GM12878 (cell line): ENCODE data around the gene ABI3. TPM values are rescaled to one million over a fixed set of nuclear protein-coding genes. Genes with fewer than 3 reads are reported as not detected.

Experiments used
- ATAC-seq: fragments of 200-7000 bp; cut with Tn5 transposase; 3 replicates; pipeline ENCODE4 v1.9.1; 2020; ENCODE audit warnings: mild to moderate bottlenecking, moderate library complexity
- BruUV-seq: library from RNA; stranded (reverse); fragments of 400-500 nt; replicated peaks from 2 replicates; lab custom pipeline; 2021; lab: Mats Ljungman, UMichigan
- CTCF ChIA-PET: fragments of 300-600 bp; sonication (Branson Sonifier 250); formaldehyde crosslinking; extraction: SDS; loops from one replicate; lab custom pipeline; 2021; ENCODE audit warnings: inconsistent platforms; lab: Yijun Ruan, JAX
- POLR2A ChIA-PET: fragments of 350-600 bp; formaldehyde crosslinking; extraction: SDS; loops from one replicate; lab custom pipeline; 2021; ENCODE audit warnings: inconsistent platforms; lab: Charles Lee
- RAD21 ChIA-PET: fragments of 300-600 bp; sonication (Branson Sonifier 250); formaldehyde crosslinking; loops from one replicate; lab custom pipeline; 2023; ENCODE audit warnings: antibody characterized with exemption; ENCODE audit not compliant: unreplicated experiment; lab: Charles Lee
- SMC1A ChIA-PET: fragments of 300-600 bp; sonication (Branson Sonifier 250); formaldehyde crosslinking; loops from one replicate; lab custom pipeline; 2023; ENCODE audit not compliant: unreplicated experiment, uncharacterized antibody; lab: Charles Lee
- DNase-seq: peaks from one replicate; pipeline ENCODE4 v3.0.0-alpha.2; 2011; ENCODE audit warnings: low read depth, low spot score
- FAIRE-seq: peaks from 3 replicates; lab custom pipeline; 2011; peaks lifted over from hg19 to GRCh38; lab: Jason Lieb, UNC
- H2AFZ ChIP-seq: 2 replicates; pipeline ENCODE4 v1.6.0; 2011; ENCODE audit warnings: low read depth, low read length, control low read depth; ENCODE audit not compliant: control insufficient read depth
- H3K27ac ChIP-seq: 2 replicates; pipeline ENCODE4 v1.5.1; 2011; ENCODE audit warnings: control low read depth; ENCODE audit not compliant: control insufficient read depth, insufficient read depth
- H3K27me3 ChIP-seq, 2 experiments: replicated peaks in 1 of 2; 2 replicates each; pipeline versions ENCODE4 v1.6.0 to v1.6.1; 2011; ENCODE audit warnings: low read length in 1 of 2; ENCODE audit not compliant: control insufficient read depth in 2 of 2, insufficient read depth in 2 of 2
- H3K36me3 ChIP-seq, 2 experiments: 2 replicates each; pipeline ENCODE4 v1.5.1; 2011; ENCODE audit warnings: low read length in 1 of 2; ENCODE audit not compliant: control insufficient read depth in 2 of 2, insufficient read depth in 2 of 2
- H3K4me1 ChIP-seq: 2 replicates; pipeline ENCODE4 v1.6.1; 2011; ENCODE audit warnings: mild to moderate bottlenecking, low read length, moderate library complexity, mixed read lengths; ENCODE audit not compliant: control insufficient read depth, insufficient read depth
- H3K4me2 ChIP-seq: 2 replicates; pipeline ENCODE4 v1.6.0; 2011; ENCODE audit warnings: control low read depth; ENCODE audit not compliant: control insufficient read depth, insufficient read depth
- H3K4me3 ChIP-seq: fragments of 200-600 bp; sonication (generic); 2 replicates; pipeline ENCODE4 v1.5.1; 2016
- H3K79me2 ChIP-seq: 2 replicates; pipeline ENCODE4 v1.6.0; 2011; ENCODE audit warnings: low read length; ENCODE audit not compliant: control insufficient read depth, insufficient read depth
- H3K9ac ChIP-seq: 2 replicates; pipeline ENCODE4 v1.8.0; 2011; ENCODE audit warnings: low read length, control low read depth, mixed read lengths; ENCODE audit not compliant: control insufficient read depth, insufficient read depth
- H3K9me3 ChIP-seq: replicated peaks from 3 replicates; pipeline ENCODE4 v1.5.1; 2011; ENCODE audit warnings: mild to moderate bottlenecking, low read length; ENCODE audit not compliant: control insufficient read depth, insufficient read depth
- H4K20me1 ChIP-seq: 2 replicates; pipeline ENCODE4 v1.6.0; 2011; ENCODE audit not compliant: control insufficient read depth, insufficient read depth
- BACH1 ChIP-seq: fragments of 450-650 bp; IDR thresholded peaks from 2 replicates; pipeline ENCODE4 v1.6.1; 2017; ENCODE audit warnings: mild to moderate bottlenecking, borderline replicate concordance
- CEBPB ChIP-seq, 2 experiments: fragments of 150-350 bp in 1 of 2; IDR thresholded peaks; 2 replicates each; pipeline ENCODE4 v1.6.1; 2012 to 2014; ENCODE audit warnings: low read depth in 2 of 2, low read length in 2 of 2, borderline replicate concordance in 1 of 2, inconsistent platforms in 1 of 2
- CREM ChIP-seq: IDR thresholded peaks from 2 replicates; pipeline ENCODE4 v1.6.1; 2014; ENCODE audit warnings: antibody characterized with exemption, low read depth
- MYC ChIP-seq: IDR thresholded peaks from 2 replicates; pipeline ENCODE4 v1.6.1; 2011; ENCODE audit warnings: mild to moderate bottlenecking, low read length, moderate library complexity, inconsistent platforms; ENCODE audit not compliant: insufficient read depth, insufficient replicate concordance, insufficient read length, severe bottlenecking
- NKRF ChIP-seq: fragments of 450-650 bp; conservative IDR thresholded peaks from 2 replicates; pipeline ENCODE4 v1.6.1; 2017; ENCODE audit warnings: mild to moderate bottlenecking, moderate library complexity
- RB1 ChIP-seq: fragments of 450-650 bp; formaldehyde crosslinking; IDR thresholded peaks from 2 replicates; pipeline ENCODE4 v1.6.1; 2017; ENCODE audit warnings: mild to moderate bottlenecking, borderline replicate concordance
- SREBF2 ChIP-seq: IDR thresholded peaks from 2 replicates; pipeline ENCODE4 v1.6.1; 2012; ENCODE audit warnings: mild to moderate bottlenecking, low read length
- TCF12 ChIP-seq: IDR thresholded peaks from 2 replicates; pipeline ENCODE4 v1.6.1; 2011; ENCODE audit warnings: low read depth, mild to moderate bottlenecking, low read length
- WGBS: methylation state at CpG from one replicate; pipeline ENCODE4 v1.1.6; 2016; ENCODE audit warnings: low lambda C conversion rate; ENCODE audit not compliant: insufficient replicate concordance, insufficient coverage; ENCODE audit errors: missing lambda C conversion rate; 5-methylcytosine and 5-hydroxymethylcytosine counted together
- in situ Hi-C: fragments of 300-500 bp; cut with MboI; formaldehyde crosslinking; loops from 9 replicates; pipeline ENCODE4 v1.14.3; 2018; ENCODE audit warnings: mixed read lengths
- intact Hi-C: fragments of 100-400 bp; cut with micrococcal nuclease; formaldehyde crosslinking; loops from one replicate; pipeline ENCODE4 v1.14.2; 2022; ENCODE audit not compliant: unreplicated experiment
- polyA plus RNA-seq, 11 experiments: library from polyadenylated mRNA; depleted of rRNA in 4 of 11; unstranded in 6 of 11; stranded (reverse) in 5 of 11; fragments of >200 nt; fragmentation: Nextera tagmentation in 4 of 11; fragmentation: Illumina TruSeq in 1 of 11; extraction: Ambion mirVana in 4 of 11; extraction: Trizol in 1 of 11; gene quantifications; 1 replicate in 1 of 11; 2 replicates in 10 of 11; pipeline versions ENCODE4 v1.2.1 to v1.2.3, GENCODE V29; 2011 to 2016; ENCODE audit warnings: inconsistent platforms in 2 of 11, missing spikeins in 2 of 11, low read depth in 1 of 11
- total RNA-seq, 4 experiments: library from RNA; depleted of rRNA in 3 of 4; stranded (reverse); fragments of >200 nt in 3 of 4; fragmentation: Illumina TruSeq in 1 of 4; extraction: Trizol in 1 of 4; gene quantifications; 2 replicates each; pipeline versions ENCODE4 v1.2.1 to v1.2.3, GENCODE V29; 2013 to 2021
- TF ChIP-seq, protein P1 (sequence below): IDR thresholded peaks from 2 replicates; pipeline ENCODE4 v1.6.1; 2012; ENCODE audit warnings: mild to moderate bottlenecking, low read depth, low read length
- TF ChIP-seq, protein P2 (sequence below): fragments of 450-650 bp; IDR thresholded peaks from 2 replicates; pipeline ENCODE4 v1.6.1; 2014; ENCODE audit warnings: mild to moderate bottlenecking
- TF ChIP-seq, protein P3 (sequence below): fragments of 450-650 bp; IDR thresholded peaks from 2 replicates; pipeline ENCODE4 v1.6.1; 2017; ENCODE audit warnings: mild to moderate bottlenecking, moderate library complexity

ABI3 gene
- total and polyA plus RNA-seq, 10 of the 15 experiments (the other 5 are each of a cell fraction or from before 2014, with no cell fraction given) = 13.4 to 109 (median 51.1) TPM

DNA sequence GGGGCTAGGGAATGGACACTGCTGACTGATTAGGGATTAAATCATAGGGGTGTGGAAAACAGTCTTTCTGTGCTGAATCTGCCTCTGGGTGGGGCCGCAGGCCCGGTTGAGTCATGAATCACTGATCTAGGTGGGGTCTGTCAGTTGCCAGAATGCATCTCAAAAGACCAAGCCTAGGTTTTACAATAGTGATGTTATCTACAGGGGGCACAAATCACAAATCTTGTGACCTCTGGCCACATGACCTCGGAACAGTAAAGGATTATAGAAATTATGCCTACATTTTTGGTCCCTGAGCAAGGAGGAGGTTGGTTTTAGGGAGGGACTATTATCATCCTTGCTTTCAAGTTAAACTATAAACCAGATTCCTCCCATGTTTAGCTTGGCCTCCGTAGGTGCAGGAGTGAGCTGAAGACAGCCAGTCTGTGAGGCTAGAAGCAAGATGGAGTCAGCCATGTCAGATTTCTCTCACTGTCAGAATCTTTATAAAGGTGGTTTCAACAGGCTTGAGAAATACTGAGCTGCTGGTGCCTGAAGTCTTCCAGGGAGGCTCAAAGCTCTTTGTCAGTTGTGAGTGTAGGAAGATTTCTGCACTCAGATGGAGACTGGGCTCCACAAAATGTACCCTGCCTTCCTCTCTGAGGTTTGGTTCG, 13.0 kb upstream of the ABI3 start:
- Histone ChIP-seq H3K4me3 (no peak overlapping the region), H3K4me1 (peaks cover 28% of the 10 kb centered on the region), H3K4me2 (no peak overlapping the region), H4K20me1 (no peaks in the 10 kb centered on the region), H3K79me2 (no peaks in the 10 kb centered on the region), H3K27me3 (no peaks in the 10 kb centered on the region), H3K9ac (no peak overlapping the region), H3K36me3 (no peaks in the 10 kb centered on the region), H2AFZ (no peak overlapping the region), H3K9me3 (no peaks in the 10 kb centered on the region), H3K27ac (no peak overlapping the region)
- intact Hi-C loops (loop anchor here (10.0 kb wide), 1 partner anchor 303 kb away; the partner anchor contains the start of gene ATP5MC1), in situ Hi-C loops (no loop called here)
- DNase-seq (no peak), ATAC-seq (no peak), FAIRE-seq (no peak)
- RAD21 ChIA-PET = interaction anchor here (1.0 to 12.9 kb wide), 3 partner anchors 16 to 171 kb away, joined by 3 to 355 read pairs (median 3); partner anchors contain the start of genes ABI3 and GNGT2
- SMC1A ChIA-PET = interaction anchor here (1.1 to 12.1 kb wide), 3 partner anchors 8 to 30 kb away, joined by 3 to 354 read pairs (median 3); partner anchors contain the start of genes ABI3 and GNGT2
- 78% methylated on average over 5 of the region's 5 CpGs for WGBS
- BruUV-seq = no TSS peak
- POLR2A ChIA-PET = interaction anchor here (1.2 to 16.8 kb wide), 2 partner anchors 16 to 27 kb away, joined by 3 to 537 read pairs; partner anchors contain the start of genes ABI3 and GNGT2
- CTCF ChIA-PET = interaction anchor here (1.0 to 3.8 kb wide), 6 partner anchors 12 to 30 kb away, joined by 3 to 20 read pairs (median 4); no protein-coding TSS in a partner anchor
- TF ChIP-seq TCF12 (no peak), MYC (no peak), RB1 (no peak), CEBPB (IDR thresholded peaks at IDR 0.05; ENCODE audit: borderline replicate concordance in 1 of 2, low read depth in 2 of 2, low read length in 2 of 2) (no peak), SREBF2 (no peak), NKRF (no peak), CREM (no peak), BACH1 (no peak)
- TF ChIP-seq, protein P1, sequence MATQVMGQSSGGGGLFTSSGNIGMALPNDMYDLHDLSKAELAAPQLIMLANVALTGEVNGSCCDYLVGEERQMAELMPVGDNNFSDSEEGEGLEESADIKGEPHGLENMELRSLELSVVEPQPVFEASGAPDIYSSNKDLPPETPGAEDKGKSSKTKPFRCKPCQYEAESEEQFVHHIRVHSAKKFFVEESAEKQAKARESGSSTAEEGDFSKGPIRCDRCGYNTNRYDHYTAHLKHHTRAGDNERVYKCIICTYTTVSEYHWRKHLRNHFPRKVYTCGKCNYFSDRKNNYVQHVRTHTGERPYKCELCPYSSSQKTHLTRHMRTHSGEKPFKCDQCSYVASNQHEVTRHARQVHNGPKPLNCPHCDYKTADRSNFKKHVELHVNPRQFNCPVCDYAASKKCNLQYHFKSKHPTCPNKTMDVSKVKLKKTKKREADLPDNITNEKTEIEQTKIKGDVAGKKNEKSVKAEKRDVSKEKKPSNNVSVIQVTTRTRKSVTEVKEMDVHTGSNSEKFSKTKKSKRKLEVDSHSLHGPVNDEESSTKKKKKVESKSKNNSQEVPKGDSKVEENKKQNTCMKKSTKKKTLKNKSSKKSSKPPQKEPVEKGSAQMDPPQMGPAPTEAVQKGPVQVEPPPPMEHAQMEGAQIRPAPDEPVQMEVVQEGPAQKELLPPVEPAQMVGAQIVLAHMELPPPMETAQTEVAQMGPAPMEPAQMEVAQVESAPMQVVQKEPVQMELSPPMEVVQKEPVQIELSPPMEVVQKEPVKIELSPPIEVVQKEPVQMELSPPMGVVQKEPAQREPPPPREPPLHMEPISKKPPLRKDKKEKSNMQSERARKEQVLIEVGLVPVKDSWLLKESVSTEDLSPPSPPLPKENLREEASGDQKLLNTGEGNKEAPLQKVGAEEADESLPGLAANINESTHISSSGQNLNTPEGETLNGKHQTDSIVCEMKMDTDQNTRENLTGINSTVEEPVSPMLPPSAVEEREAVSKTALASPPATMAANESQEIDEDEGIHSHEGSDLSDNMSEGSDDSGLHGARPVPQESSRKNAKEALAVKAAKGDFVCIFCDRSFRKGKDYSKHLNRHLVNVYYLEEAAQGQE = no peak
- TF ChIP-seq, protein P2, sequence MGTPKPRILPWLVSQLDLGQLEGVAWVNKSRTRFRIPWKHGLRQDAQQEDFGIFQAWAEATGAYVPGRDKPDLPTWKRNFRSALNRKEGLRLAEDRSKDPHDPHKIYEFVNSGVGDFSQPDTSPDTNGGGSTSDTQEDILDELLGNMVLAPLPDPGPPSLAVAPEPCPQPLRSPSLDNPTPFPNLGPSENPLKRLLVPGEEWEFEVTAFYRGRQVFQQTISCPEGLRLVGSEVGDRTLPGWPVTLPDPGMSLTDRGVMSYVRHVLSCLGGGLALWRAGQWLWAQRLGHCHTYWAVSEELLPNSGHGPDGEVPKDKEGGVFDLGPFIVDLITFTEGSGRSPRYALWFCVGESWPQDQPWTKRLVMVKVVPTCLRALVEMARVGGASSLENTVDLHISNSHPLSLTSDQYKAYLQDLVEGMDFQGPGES = no peak
- TF ChIP-seq, protein P3, sequence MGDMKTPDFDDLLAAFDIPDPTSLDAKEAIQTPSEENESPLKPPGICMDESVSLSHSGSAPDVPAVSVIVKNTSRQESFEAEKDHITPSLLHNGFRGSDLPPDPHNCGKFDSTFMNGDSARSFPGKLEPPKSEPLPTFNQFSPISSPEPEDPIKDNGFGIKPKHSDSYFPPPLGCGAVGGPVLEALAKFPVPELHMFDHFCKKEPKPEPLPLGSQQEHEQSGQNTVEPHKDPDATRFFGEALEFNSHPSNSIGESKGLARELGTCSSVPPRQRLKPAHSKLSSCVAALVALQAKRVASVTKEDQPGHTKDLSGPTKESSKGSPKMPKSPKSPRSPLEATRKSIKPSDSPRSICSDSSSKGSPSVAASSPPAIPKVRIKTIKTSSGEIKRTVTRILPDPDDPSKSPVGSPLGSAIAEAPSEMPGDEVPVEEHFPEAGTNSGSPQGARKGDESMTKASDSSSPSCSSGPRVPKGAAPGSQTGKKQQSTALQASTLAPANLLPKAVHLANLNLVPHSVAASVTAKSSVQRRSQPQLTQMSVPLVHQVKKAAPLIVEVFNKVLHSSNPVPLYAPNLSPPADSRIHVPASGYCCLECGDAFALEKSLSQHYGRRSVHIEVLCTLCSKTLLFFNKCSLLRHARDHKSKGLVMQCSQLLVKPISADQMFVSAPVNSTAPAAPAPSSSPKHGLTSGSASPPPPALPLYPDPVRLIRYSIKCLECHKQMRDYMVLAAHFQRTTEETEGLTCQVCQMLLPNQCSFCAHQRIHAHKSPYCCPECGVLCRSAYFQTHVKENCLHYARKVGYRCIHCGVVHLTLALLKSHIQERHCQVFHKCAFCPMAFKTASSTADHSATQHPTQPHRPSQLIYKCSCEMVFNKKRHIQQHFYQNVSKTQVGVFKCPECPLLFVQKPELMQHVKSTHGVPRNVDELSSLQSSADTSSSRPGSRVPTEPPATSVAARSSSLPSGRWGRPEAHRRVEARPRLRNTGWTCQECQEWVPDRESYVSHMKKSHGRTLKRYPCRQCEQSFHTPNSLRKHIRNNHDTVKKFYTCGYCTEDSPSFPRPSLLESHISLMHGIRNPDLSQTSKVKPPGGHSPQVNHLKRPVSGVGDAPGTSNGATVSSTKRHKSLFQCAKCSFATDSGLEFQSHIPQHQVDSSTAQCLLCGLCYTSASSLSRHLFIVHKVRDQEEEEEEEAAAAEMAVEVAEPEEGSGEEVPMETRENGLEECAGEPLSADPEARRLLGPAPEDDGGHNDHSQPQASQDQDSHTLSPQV = no peak
